Fibroblast of lung (primary cell): ENCODE measurements around the gene PKNOX2. TPM values are rescaled to one million over a fixed set of nuclear protein-coding genes. Genes with fewer than 3 reads are reported as not detected.

ENCODE experiments used
- DNase-seq, 2 donors: peaks; one replicate each; pipeline versions ENCODE4 v3.0.0 to v3.0.0-alpha.2; 2010; ENCODE audit warnings: low read depth in 2 of 2
- H2AFZ ChIP-seq: 2 replicates; pipeline ENCODE4 v1.5.1; 2012; ENCODE audit warnings: low read length, control low read depth, inconsistent platforms
- H3K27ac ChIP-seq: 2 replicates; pipeline ENCODE4 v1.5.1; 2011; ENCODE audit warnings: low read length, control low read depth; ENCODE audit not compliant: insufficient read depth
- H3K27me3 ChIP-seq: 2 replicates; pipeline ENCODE4 v1.5.1; 2011; ENCODE audit warnings: mild to moderate bottlenecking, low read length; ENCODE audit not compliant: control insufficient read depth, insufficient read depth
- H3K36me3 ChIP-seq: 2 replicates; pipeline ENCODE4 v1.5.1; 2011; ENCODE audit warnings: low read length; ENCODE audit not compliant: control insufficient read depth, insufficient read depth
- H3K4me1 ChIP-seq: 2 replicates; pipeline ENCODE4 v1.5.1; 2011; ENCODE audit warnings: low read length; ENCODE audit not compliant: control insufficient read depth, insufficient read depth; ENCODE audit errors: extremely low read depth
- H3K4me2 ChIP-seq: 2 replicates; pipeline ENCODE4 v1.5.1; 2011; ENCODE audit warnings: low read length, control low read depth; ENCODE audit not compliant: insufficient read depth; ENCODE audit errors: extremely low read depth
- H3K4me3 ChIP-seq, 4 experiments: fragments of 200-600 bp in 1 of 4; sonication (generic) in 1 of 4; replicated peaks in 1 of 4; 2 replicates each; pipeline ENCODE4 v1.5.1; 2011 to 2016; ENCODE audit warnings: low read length in 4 of 4, low read depth in 3 of 4, mild to moderate bottlenecking in 3 of 4, control low read depth in 2 of 4, inconsistent platforms in 1 of 4, mixed read lengths in 1 of 4; ENCODE audit not compliant: insufficient read depth in 1 of 4; ENCODE audit errors: control extremely low read depth in 1 of 4
- H3K79me2 ChIP-seq: 2 replicates; pipeline ENCODE4 v1.5.1; 2012; ENCODE audit warnings: mild to moderate bottlenecking, low read length, inconsistent platforms; ENCODE audit not compliant: control insufficient read depth, insufficient read depth
- H3K9ac ChIP-seq: 2 replicates; pipeline ENCODE4 v1.5.1; 2011; ENCODE audit warnings: mild to moderate bottlenecking, low read length, control low read depth; ENCODE audit not compliant: insufficient read depth
- H3K9me3 ChIP-seq: 2 replicates; pipeline ENCODE4 v1.5.1; 2012; ENCODE audit warnings: low read depth, low read length; ENCODE audit not compliant: control insufficient read depth, insufficient read depth
- H4K20me1 ChIP-seq: 2 replicates; pipeline ENCODE4 v1.5.1; 2011; ENCODE audit warnings: low read length; ENCODE audit not compliant: control insufficient read depth, insufficient read depth; ENCODE audit errors: extremely low read depth
- EZH2 ChIP-seq: IDR thresholded peaks from 2 replicates; pipeline ENCODE4 v1.5.1; 2012; ENCODE audit warnings: low read length, control low read depth, mild to moderate bottlenecking; ENCODE audit errors: missing control alignments
- polyA plus RNA-seq, 2 donors: library from polyadenylated mRNA; depleted of rRNA in 1 of 2; stranded (reverse) in 1 of 2; unstranded in 1 of 2; fragments of >200 nt; gene quantifications; 2 replicates each; pipeline ENCODE4 v1.2.1, GENCODE V29; 2011 to 2012; ENCODE audit warnings: missing spikeins in 1 of 2
- total RNA-seq: library from RNA; depleted of rRNA; stranded (reverse); fragments of >200 nt; gene quantifications from 2 replicates; pipeline ENCODE4 v1.2.1, GENCODE V29; 2014
- TF ChIP-seq, protein P1 (sequence below), 2 donors: IDR thresholded peaks in 1 of 2; conservative IDR thresholded peaks in 1 of 2; 1 replicate in 1 of 2; 2 replicates in 1 of 2; pipeline ENCODE4 v1.5.1; 2011 to 2012; ENCODE audit warnings: low read length in 2 of 2, control low read depth in 1 of 2, inconsistent platforms in 1 of 2, low read depth in 1 of 2, mild to moderate bottlenecking in 1 of 2

Gene PKNOX2
- total and polyA plus RNA-seq, 2 donors (not counting 1 experiment from before 2014, with no cell fraction given) = 0.33 to 2.2 TPM

DNA sequence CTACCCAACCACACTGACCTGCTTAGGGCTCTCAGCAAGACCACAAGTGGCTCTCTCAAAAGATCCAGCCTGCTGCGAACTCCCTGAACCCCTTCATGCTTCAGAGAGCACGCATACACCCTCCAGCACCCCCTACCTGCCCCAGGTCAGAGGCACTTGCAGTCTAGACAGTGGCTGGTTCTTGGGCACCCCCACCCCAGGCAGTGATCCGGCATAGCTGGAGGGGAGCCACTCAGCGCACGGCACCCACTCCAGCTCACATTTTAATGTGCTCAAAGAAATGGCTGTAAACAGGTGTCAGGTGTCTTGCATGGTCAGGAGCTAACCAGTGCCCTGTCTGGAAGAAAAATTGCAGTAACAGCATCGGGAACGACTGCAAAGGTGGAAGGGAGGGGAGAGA lies 140.8 kb downstream of the PKNOX2 start:
- no peak overlapping the region for H3K27ac ChIP-seq
- H3K9me3 ChIP-seq = no peaks in the 10 kb centered on the region
- H3K4me3 ChIP-seq = no peak overlapping the region
- H3K9ac ChIP-seq = no peak overlapping the region
- TF ChIP-seq, protein P1, sequence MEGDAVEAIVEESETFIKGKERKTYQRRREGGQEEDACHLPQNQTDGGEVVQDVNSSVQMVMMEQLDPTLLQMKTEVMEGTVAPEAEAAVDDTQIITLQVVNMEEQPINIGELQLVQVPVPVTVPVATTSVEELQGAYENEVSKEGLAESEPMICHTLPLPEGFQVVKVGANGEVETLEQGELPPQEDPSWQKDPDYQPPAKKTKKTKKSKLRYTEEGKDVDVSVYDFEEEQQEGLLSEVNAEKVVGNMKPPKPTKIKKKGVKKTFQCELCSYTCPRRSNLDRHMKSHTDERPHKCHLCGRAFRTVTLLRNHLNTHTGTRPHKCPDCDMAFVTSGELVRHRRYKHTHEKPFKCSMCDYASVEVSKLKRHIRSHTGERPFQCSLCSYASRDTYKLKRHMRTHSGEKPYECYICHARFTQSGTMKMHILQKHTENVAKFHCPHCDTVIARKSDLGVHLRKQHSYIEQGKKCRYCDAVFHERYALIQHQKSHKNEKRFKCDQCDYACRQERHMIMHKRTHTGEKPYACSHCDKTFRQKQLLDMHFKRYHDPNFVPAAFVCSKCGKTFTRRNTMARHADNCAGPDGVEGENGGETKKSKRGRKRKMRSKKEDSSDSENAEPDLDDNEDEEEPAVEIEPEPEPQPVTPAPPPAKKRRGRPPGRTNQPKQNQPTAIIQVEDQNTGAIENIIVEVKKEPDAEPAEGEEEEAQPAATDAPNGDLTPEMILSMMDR (conservative IDR thresholded peaks at IDR 0.05 in 1 of 2, IDR thresholded peaks at IDR 0.05 in 1 of 2; ENCODE audit: low read depth in 1 of 2, low read length in 2 of 2) = no peak
- TF ChIP-seq EZH2 = no peak
- H4K20me1 ChIP-seq = no peaks in the 10 kb centered on the region
- H3K27me3 ChIP-seq = peaks cover 2% of the 10 kb centered on the region
- no peaks in the 10 kb centered on the region for H3K36me3 ChIP-seq
- no peak overlapping the region for H3K4me2 ChIP-seq
- no peak overlapping the region for H2AFZ ChIP-seq
- H3K79me2 ChIP-seq = no peaks in the 10 kb centered on the region
- no peaks in the 10 kb centered on the region for H3K4me1 ChIP-seq
- no peak for DNase-seq

DNA sequence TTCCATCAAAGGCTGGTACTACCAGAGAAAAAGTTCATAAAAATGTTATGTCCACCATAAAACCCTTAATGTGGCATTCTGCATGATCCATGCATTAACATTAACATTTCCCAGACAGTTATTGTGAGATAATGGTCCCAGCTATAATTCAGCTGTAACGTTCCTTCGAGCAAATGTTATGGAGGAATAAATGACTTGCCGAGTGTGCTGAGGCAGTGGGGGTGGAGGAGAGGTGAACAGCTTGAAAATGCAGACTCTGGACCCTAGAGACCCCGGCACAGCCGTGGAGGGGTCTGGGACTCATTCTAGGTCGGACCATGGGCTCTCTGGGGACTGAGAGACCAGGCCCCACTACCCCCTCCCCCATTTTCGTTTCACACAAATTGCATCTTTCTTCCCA lies 141.9 kb downstream of the PKNOX2 start:
- no peak overlapping the region for H3K27ac ChIP-seq
- no peak overlapping the region for H3K4me2 ChIP-seq
- no peak overlapping the region for H3K9ac ChIP-seq
- TF ChIP-seq EZH2 = no peak
- TF ChIP-seq, protein P1 (conservative IDR thresholded peaks at IDR 0.05 in 1 of 2, IDR thresholded peaks at IDR 0.05 in 1 of 2; ENCODE audit: low read depth in 1 of 2, low read length in 2 of 2) = no peak
- H3K27me3 ChIP-seq = peaks cover 5% of the 10 kb centered on the region
- DNase-seq = no peak
- H3K4me1 ChIP-seq = no peaks in the 10 kb centered on the region
- H3K4me3 ChIP-seq = no peak overlapping the region
- H3K79me2 ChIP-seq = no peaks in the 10 kb centered on the region
- H4K20me1 ChIP-seq = no peaks in the 10 kb centered on the region
- H3K36me3 ChIP-seq = no peaks in the 10 kb centered on the region
- H3K9me3 ChIP-seq = no peaks in the 10 kb centered on the region
- H2AFZ ChIP-seq = no peak overlapping the region

DNA sequence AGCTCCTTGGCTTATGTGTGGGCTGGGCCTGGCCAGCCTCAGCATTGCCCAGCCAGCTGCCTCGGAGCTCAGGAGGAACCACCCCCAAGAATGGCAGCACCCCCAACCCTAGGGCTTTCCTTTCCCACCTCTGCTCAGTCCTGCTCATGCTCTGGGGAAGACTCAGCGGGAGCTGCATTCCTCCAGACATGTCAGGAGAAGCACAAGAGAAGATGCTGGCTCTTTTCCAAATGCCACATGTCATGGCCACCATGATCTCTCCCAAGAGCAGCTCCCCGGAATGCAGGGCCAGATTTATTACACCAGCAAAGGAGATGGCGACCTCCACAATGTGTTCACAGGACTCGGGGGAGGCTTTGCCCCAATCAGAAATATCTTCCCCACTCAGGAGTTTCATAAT lies 143.7 kb downstream of the PKNOX2 start:
- Histone ChIP-seq H3K9ac (no peak overlapping the region), H3K9me3 (no peaks in the 10 kb centered on the region), H3K27me3 (peaks cover 5% of the 10 kb centered on the region), H3K4me2 (no peak overlapping the region), H3K27ac (no peak overlapping the region), H2AFZ (no peak overlapping the region), H3K36me3 (no peaks in the 10 kb centered on the region), H3K79me2 (no peaks in the 10 kb centered on the region), H3K4me3 (no peak overlapping the region), H4K20me1 (no peaks in the 10 kb centered on the region), H3K4me1 (no peaks in the 10 kb centered on the region)
- TF ChIP-seq, protein P1 (conservative IDR thresholded peaks at IDR 0.05 in 1 of 2, IDR thresholded peaks at IDR 0.05 in 1 of 2; ENCODE audit: low read depth in 1 of 2, low read length in 2 of 2) = no peak
- TF ChIP-seq EZH2 = no peak
- no peak for DNase-seq
